ENCODE data around the gene FXYD4.

FXYD4 gene

GRCh38 chr10:43347997-43348396 lies 23.4 kb upstream of the FXYD4 start:
- no peak for DNase-seq

DNA sequence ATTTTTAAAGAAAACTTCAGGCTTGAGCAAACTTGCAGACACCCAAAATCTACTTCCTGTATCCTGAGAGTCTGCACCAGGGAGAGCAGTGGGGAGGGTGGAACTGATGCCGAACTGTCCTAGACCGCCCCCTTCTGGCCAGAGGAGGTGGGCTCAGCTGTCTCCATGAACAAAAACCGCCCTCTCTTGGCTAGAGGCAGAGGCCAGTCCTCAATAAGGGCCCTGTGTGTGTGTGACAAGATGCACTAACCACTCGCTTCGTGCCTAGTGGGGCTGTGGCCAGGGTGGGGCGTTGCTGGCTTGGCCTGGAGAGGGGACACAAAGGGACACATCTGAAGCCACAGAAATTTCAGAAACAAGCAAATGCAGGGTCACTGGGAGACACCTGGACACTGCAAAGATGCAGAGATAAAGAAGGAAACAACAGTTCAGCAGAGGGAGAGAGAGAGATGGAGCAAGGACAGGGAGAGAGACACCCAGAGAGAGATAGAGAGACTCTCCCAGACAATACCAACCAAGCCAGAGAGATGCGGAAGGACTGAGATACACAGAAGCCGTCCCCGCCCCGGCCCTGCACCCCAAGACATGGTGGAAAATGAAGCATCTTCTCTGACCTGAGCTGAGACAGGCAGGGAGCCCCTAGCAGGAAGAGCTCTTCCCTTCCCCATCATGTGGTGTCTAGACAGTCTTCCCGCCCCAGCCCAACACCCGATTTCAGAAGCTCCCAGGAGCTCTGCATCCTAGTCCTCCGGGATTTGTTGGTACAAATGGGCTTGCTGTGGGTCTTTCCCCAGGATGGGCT lies 22.7 kb upstream of the FXYD4 start:
- DNase-seq = peak; percentile 84

- no peak for DNase-seq
These were observed 21.3 kb upstream of the FXYD4 start for GRCh38 chr10:43350156-43350555.

DNA sequence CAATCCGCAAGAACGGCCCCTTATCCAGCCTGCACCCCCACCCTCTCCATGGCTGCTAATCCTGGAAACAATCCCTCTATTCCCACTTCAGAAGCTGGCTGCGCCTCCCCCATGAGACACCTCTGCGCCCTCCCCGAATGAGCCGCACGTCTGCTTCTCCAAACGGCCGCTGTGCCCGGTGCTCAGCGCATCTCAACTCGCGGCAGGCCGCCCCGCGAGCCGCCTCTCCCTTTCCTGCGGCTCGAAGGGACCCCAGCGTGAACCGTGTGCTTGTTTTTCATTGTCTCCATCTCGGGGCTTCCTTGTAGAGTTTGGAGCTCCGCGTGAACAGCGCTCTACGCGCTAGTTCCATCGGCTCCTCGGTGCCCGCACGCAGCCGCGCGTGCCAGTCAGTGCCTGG lies 20.8 kb upstream of the FXYD4 start:
- DNase-seq = no peak

GRCh38 chr10:43351301-43351700 lies 20.1 kb upstream of the FXYD4 start:
- no peak for DNase-seq

DNA sequence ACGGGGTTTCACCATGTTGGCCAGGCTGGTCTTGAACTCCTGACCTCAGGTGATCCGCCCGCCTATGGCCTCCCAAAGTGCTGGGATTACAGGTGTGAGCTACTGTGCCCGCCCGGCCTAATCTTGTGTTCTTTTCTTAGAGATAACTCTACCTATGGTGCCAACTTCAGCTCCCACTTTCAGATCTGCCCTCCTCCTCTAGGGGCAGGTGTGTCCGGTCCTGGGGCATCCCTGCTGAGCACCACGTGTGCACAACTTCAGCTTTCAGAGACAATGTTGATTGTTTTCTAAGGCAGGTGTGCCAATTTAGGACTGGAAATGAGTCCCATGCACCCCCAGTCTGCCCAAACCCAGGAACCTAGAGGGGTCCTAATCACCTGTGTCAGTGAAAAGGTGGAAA lies 18.5 kb upstream of the FXYD4 start:
- DNase-seq = no peak

DNA sequence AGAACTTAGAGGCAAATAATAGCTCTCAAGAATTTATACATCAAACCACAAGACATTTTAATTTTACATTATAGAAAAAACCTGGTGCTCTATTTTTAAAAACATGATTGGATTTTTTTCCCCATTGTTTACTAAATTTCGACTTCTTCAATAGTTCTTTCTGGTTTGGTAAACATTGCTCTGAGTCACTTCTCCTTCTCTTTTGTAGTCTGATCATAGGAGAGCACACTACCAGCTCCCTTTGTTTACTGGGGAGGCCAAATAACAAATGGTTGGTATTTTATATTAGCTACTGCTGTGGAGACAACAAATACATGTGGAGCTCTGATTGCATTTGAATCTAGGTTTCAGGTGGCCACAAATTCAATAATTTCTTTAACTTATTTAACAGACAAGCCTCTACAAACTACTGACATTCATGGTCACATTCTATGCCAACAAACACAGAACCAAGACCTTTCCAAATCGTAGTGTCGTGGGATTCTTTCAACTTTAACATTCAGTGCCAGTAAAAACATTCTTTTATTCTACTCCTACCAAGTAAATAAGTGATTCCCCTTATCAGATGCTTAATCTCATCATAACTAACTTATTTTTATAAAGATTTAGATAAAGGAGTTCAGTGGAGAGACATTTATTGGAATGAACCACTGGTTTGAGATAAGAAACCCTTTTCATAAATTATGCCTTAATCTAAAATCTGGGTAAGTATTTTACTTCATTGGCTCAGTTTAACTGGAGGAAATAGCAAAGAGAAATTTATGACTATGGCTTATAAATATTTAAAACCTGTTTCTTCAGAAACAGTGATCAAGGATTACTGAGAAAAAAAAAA lies 17.7 kb upstream of the FXYD4 start:
- DNase-seq = no peak

GRCh38 chr10:43354330-43354635 lies 17.2 kb upstream of the FXYD4 start:
- DNase-seq = no peak

DNA sequence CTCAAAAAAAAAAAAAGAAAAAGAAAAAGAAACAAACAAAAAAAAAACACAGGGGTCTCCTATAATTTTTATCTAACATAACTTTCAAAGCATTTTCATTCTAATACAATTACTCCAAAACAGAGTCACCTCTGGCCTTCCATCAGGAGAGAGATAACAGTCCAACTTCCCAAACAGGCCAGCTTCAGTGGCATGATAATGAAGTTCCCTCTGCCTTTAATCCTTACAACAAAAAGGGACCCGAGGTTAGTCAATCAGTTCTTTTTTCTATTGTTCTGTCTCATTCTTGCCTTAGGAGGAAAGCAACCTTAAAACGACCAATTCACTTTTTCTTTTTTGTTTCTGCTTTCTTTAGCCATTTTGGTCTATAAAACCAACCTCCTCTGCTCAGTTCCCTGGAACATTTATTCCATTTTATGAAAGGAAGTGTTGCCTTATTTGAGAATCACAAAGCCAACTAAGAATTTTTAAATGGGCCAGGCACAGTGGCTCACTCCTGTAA lies 16.5 kb upstream of the FXYD4 start:
- no peak for DNase-seq

DNA sequence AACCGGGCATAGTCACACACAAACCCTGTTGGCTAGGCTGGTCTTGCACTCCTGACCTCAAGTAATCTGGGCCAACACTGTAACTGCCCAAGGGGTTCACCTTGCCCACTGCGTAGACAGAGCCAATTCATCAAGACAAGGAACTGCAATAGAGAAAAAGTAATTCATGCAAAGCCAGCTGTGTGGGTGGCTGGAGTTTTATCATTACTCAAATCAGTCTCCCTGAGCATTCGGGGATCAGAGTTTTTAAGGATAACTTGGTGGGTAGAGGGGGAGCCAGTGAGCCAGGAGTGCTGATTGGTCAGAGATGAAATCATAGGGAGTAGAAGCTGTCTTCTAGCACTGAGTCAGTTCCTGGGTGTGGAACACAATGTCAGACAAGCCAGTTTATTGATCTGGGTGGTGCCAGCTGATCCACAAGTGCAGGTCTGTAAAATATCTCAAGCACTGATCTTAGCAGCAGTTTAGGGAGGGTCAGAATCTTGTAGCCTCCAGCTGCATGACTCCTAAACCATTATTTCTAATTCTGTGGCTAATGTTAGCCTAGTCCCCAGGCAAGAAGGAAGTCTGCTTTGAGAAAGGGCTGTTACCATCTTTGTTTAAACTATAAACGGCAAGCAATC lies 15.6 kb upstream of the FXYD4 start:
- no peak for DNase-seq

DNA sequence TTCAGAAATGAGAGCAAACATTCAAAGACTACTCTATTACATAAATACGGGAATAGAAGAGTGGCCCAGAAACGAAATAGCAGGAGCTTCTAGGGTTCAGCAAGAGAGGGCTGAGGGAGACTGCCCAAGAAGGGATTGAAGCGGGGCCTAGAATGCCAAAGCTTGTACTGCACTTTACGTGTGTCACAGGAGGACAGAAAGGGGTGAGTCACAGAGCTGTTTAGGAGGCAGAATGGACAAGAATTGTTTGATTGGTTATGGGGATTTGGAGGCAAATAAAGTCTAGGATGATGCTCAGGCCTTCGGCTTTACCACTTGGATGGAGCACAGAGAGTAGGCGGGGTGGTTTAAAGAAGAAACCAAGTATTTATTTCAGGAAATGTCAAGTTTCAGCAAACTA lies 11.3 kb upstream of the FXYD4 start:
- no peak for DNase-seq

DNA sequence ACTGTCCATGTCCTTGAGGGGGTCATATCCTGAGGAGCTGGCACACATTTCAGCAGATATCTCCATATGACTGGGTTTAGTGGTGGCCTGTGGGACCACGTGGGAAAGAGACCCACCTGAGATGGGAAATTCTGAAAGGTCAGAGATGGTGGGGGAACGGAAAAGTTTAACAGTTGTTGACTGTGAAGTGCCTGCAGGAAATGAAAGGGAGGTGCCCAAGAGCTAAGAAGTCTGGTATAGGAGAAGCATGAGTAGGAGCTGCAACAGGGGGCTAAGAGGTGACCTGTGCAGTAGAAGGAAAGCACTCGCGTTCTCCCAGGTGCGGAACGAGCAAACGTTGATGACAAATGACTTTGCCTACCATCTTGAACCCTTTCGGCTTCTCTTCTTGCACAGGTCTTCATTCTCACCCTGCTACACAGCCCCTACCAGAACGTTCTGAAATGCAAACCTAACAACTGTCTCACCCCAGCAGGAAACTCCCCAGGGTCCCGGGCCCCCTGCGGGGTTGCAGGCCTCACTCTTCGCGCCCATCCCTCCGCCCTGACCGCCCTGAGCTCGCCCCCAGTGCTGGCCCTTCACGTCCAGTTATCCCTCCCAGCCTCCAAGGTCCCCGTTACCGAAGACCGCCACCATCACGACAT lies 9.8 kb upstream of the FXYD4 start:
- DNase-seq = no peak

GRCh38 chr10:43362191-43362839 lies 9.1 kb upstream of the FXYD4 start:
- DNase-seq = peak; percentile 98

GRCh38 chr10:43365001-43365400 lies 6.4 kb upstream of the FXYD4 start:
- DNase-seq = no peak

GRCh38 chr10:43369921-43370320 lies 1.5 kb upstream of the FXYD4 start:
- no peak for DNase-seq

DNA sequence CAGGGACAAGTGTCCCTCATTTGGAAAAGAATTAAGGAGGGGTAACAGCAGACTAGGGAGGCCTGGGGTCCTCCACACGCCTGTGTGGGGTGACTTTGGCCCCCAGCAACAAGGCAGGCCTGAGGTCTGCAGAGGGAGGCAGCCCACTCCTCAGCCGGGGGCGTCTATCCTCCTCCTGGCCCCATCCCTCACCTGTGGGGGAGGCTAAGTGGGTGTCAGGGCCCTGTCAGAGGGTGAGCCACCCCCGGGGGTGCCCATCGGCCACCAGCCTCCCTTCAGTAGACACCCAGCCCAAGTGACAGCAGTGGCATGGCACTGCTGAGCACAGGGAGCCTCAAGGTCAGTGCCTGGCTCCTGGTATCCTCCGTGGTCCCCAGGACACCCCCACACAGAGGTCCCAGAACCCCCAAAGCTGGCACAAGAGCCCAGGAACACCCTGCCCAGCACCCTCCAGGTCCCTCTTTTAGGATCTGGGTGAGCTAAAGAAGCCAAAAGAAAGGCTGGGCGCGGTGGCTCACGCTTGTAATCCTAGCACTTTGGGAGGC lies 693 bp upstream of the FXYD4 start:
- no peak for DNase-seq

GRCh38 chr10:43372765-43373361 lies 1.4 kb downstream of the FXYD4 start:
- DNase-seq = no peak

- DNase-seq = no peak
These were observed 2.0 kb downstream of the FXYD4 start for GRCh38 chr10:43373461-43373860.

DNA sequence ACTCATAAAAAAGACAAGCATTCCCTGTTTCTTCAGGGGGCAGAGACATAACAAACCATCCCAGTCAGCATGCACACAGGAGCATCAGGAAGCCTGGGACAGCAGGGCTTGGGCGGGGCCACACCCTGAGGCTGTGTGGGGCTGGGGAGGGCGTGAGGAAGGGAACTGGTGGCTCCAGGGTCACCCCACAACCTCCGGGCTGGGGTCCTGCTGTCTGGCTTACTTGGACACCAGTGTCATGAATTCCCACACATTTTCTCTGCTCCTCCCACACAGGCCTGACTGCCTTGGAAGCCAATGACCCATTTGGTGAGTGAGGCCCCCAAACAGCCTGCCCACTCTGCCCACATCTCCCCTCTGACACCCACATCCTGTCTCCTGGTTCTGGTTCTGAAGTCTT lies 2.8 kb downstream of the FXYD4 start:
- no peak for DNase-seq

GRCh38 chr10:43375401-43376020 lies 4.1 kb downstream of the FXYD4 start:
- DNase-seq = no peak

DNA sequence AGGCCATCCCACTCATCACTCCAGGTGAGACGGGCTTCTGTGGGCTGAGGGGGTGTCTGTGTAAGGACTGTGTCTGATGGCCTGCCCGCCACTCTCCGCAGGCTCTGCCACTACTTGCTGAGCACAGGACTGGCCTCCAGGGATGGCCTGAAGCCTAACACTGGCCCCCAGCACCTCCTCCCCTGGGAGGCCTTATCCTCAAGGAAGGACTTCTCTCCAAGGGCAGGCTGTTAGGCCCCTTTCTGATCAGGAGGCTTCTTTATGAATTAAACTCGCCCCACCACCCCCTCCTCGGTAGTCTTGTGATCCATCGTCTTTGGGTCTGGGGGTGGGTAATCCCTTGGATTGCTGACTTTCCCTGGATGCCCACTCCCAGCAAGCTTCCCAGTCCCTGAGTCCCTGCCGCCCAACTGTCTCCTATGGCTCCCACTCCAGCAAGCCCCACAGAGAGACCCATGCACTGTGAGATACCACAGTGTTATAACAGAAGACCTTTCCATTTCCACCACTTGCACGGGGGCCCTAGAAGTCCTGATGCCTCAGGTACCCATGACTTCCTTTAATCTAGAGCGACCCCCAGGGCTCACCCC lies 4.7 kb downstream of the FXYD4 start:
- DNase-seq = no peak

All from central memory CD4-positive, alpha-beta T cell (primary cell).